ENCODE measurements around the gene TPP1. TPM values are rescaled to one million over a fixed set of nuclear protein-coding genes. Genes with fewer than 3 reads are reported as not detected.
A peak's percentile ranks its signal among the peaks of the same experiment; 100 is the strongest.

The TPP1 gene
- polyA plus RNA-seq, 2 of the 4 experiments (the other 2 are of a cell fraction): 41.6 to 53.2 TPM

- no peak for ATAC-seq
- ChIA-PET CTCF (interaction anchor here (1.4 to 2.3 kb wide), 2 partner anchors 9 to 43 kb away, joined by 3 to 10 read pairs; partner anchors contain the start of gene MRPL17), POLR2A (no interaction called here)
- no peak for DNase-seq (ENCODE audit: low read depth in 1 of 2, low spot score in 1 of 2)
- Histone ChIP-seq H3K4me1 (peaks cover 4% of the 10 kb centered on the region; the same call in 1 of the 3 replicates), H3K9me3 (no peaks in the 10 kb centered on the region), H3K4me3 (no peak overlapping the region), H3K27ac (no peak overlapping the region), H3K4me2 (no peak overlapping the region)
- FAIRE-seq: no peak
- TF ChIP-seq HMGXB4 (CRISPR knock-in tag; IDR thresholded peaks at IDR 0.05; ENCODE audit: borderline replicate concordance) (no peak), HEYL (CRISPR knock-in tag; IDR thresholded peaks at IDR 0.05) (no peak), POLR2A (IDR thresholded peaks at IDR 0.05; ENCODE audit: low read length) (no peak)
- WGBS (ENCODE audit: missing lambda C conversion rate): 74% methylated on average over 21 of the region's 36 CpGs
Observed at GRCh38 chr11:6640036-6640984, 21.1 kb upstream of the TPP1 start.

- no peak for DNase-seq (ENCODE audit: low read depth in 1 of 2, low spot score in 1 of 2)
- Histone ChIP-seq H3K9me3 (no peaks in the 10 kb centered on the region), H3K4me2 (no peak overlapping the region), H3K27ac (no peak overlapping the region), H3K4me3 (no peak overlapping the region), H3K4me1 (peaks cover 5% of the 10 kb centered on the region; the same call in 1 of the 3 replicates)
- CTCF ChIA-PET: interaction anchor here (0.5 to 2.3 kb wide), 4 partner anchors 10 to 45 kb away, joined by 3 to 10 read pairs (median 4); partner anchors contain the start of gene MRPL17
- POLR2A ChIA-PET: no interaction called here
- no peak for ATAC-seq
- WGBS (ENCODE audit: missing lambda C conversion rate): 41% methylated on average over 4 of the region's 4 CpGs
- no peak for FAIRE-seq
- TF ChIP-seq HOXB5 (CRISPR knock-in tag; IDR thresholded peaks at IDR 0.05): no peak
- TF ChIP-seq RARB (CRISPR knock-in tag; IDR thresholded peaks at IDR 0.05): no peak
- no peak for TF ChIP-seq NFE2L2 (conservative IDR thresholded peaks at IDR 0.05; ENCODE audit: low read length)
- no peak for TF ChIP-seq CHD2 (IDR thresholded peaks at IDR 0.05; ENCODE audit: low read length, partially characterized antibody)
- no peak for TF ChIP-seq RAD21 (conservative IDR thresholded peaks at IDR 0.05 in 1 of 2, IDR thresholded peaks at IDR 0.05 in 1 of 2)
- no peak for TF ChIP-seq FOSL2 (IDR thresholded peaks at IDR 0.05)
- TF ChIP-seq FOSL2 (CRISPR knock-in tag; IDR thresholded peaks at IDR 0.05): no peak
- no peak for TF ChIP-seq HMGXB4 (CRISPR knock-in tag; IDR thresholded peaks at IDR 0.05; ENCODE audit: borderline replicate concordance)
- no peak for TF ChIP-seq TFCP2L1 (CRISPR knock-in tag; IDR thresholded peaks at IDR 0.05)
- TF ChIP-seq FOSB (CRISPR knock-in tag; IDR thresholded peaks at IDR 0.05): no peak
- TF ChIP-seq E2F6 (IDR thresholded peaks at IDR 0.05; ENCODE audit: borderline replicate concordance, low read depth): no peak
- no peak for TF ChIP-seq EHF (CRISPR knock-in tag; IDR thresholded peaks at IDR 0.05)
Observed at GRCh38 chr11:6638429-6638828, 19.2 kb upstream of the TPP1 start.

- no peaks in the 10 kb centered on the region for H3K9me3 ChIP-seq
- H3K4me2 ChIP-seq: no peak overlapping the region
- WGBS (ENCODE audit: missing lambda C conversion rate): 12% methylated on average over 3 of the region's 3 CpGs
- POLR2A ChIA-PET: no interaction called here
- H3K4me3 ChIP-seq: no peak overlapping the region
- CTCF ChIA-PET: interaction anchor here (0.5 to 0.9 kb wide), 2 partner anchors 11 to 17 kb away, joined by 3 to 4 read pairs; no protein-coding TSS in a partner anchor
- no peak for TF ChIP-seq SREBF2 (IDR thresholded peaks at IDR 0.05)
- no peak for TF ChIP-seq HOXA7 (CRISPR knock-in tag; IDR thresholded peaks at IDR 0.05)
- H3K27ac ChIP-seq: no peak overlapping the region
- ATAC-seq (peak in 1 of 2 experiments; percentile 17; a peak in 2 of 6 replicates), DNase-seq (ENCODE audit: low read depth in 1 of 2, low spot score in 1 of 2) (no peak), FAIRE-seq (no peak)
- H3K4me1 ChIP-seq: peaks cover 5% of the 10 kb centered on the region; the same call in 1 of the 3 replicates
Observed at GRCh38 chr11:6637871-6638270, 18.6 kb upstream of the TPP1 start.
